Tongue (tissue), 2 donors: ENCODE measurements around the gene SLC9C1. TPM values are rescaled to one million over a fixed set of nuclear protein-coding genes. Genes with fewer than 3 reads are reported as not detected.

Experiments
- DNase-seq: peaks from one replicate; pipeline ENCODE4 v3.0.0-alpha.2; 2015
- total RNA-seq: library from RNA; depleted of rRNA; stranded (reverse); fragments of >200 nt; gene quantifications from one replicate; pipeline ENCODE4 v1.2.3, GENCODE V29; 2014

The SLC9C1 gene
- total RNA-seq, 1 donor from 2014 or later = 3.2 TPM

- DNase-seq = no peak
These were observed 12.8 kb upstream of the SLC9C1 start for GRCh38 chr3:112306825-112307224.

- DNase-seq = no peak
These were observed 10.6 kb upstream of the SLC9C1 start for GRCh38 chr3:112304611-112305010.

GRCh38 chr3:112303764-112304325 lies 9.8 kb upstream of the SLC9C1 start:
- peak; percentile 68 for DNase-seq

GRCh38 chr3:112302881-112303763 lies 9.1 kb upstream of the SLC9C1 start:
- peak; percentile 54 for DNase-seq

GRCh38 chr3:112302150-112302830 lies 8.3 kb upstream of the SLC9C1 start:
- no peak for DNase-seq

GRCh38 chr3:112298781-112299180 lies 4.8 kb upstream of the SLC9C1 start:
- no peak for DNase-seq

- no peak for DNase-seq
These were observed 3.7 kb upstream of the SLC9C1 start for GRCh38 chr3:112297714-112298113.

- no peak for DNase-seq
These were observed 5.0 kb downstream of the SLC9C1 start for GRCh38 chr3:112289011-112289410.

GRCh38 chr3:112280266-112280665 lies 13.8 kb downstream of the SLC9C1 start:
- no peak for DNase-seq

- DNase-seq = no peak
These were observed 20.5 kb downstream of the SLC9C1 start for GRCh38 chr3:112273536-112273935.

GRCh38 chr3:112261742-112262141 lies 32.3 kb downstream of the SLC9C1 start:
- no peak for DNase-seq

GRCh38 chr3:112260563-112260962 lies 33.5 kb downstream of the SLC9C1 start:
- no peak for DNase-seq

GRCh38 chr3:112253301-112253971 lies 40.6 kb downstream of the SLC9C1 start:
- DNase-seq = no peak

GRCh38 chr3:112247900-112248299 lies 46.1 kb downstream of the SLC9C1 start:
- no peak for DNase-seq

- DNase-seq = no peak
These were observed 46.7 kb downstream of the SLC9C1 start for GRCh38 chr3:112247350-112247749.

- no peak for DNase-seq
These were observed 60.9 kb downstream of the SLC9C1 start for GRCh38 chr3:112233083-112233482.

GRCh38 chr3:112231727-112232126 lies 62.3 kb downstream of the SLC9C1 start:
- DNase-seq = no peak

GRCh38 chr3:112230033-112230432 lies 64.0 kb downstream of the SLC9C1 start:
- no peak for DNase-seq

GRCh38 chr3:112228786-112229185 lies 65.2 kb downstream of the SLC9C1 start:
- DNase-seq = no peak

- DNase-seq = no peak
These were observed 93.7 kb downstream of the SLC9C1 start for GRCh38 chr3:112200317-112200666.

- no peak for DNase-seq
These were observed 94.2 kb downstream of the SLC9C1 start for GRCh38 chr3:112199622-112200316.

GRCh38 chr3:112197131-112197530 lies 96.9 kb downstream of the SLC9C1 start:
- no peak for DNase-seq
